PC-3 (cell line): ENCODE results near the gene CLDN15. TPM values are rescaled to one million over a fixed set of nuclear protein-coding genes. Genes with fewer than 3 reads are reported as not detected.
A peak's percentile ranks its signal among the peaks of the same experiment; 100 is the strongest.

ENCODE experiments used
- ATAC-seq: fragments of 200-7000 bp; cut with Tn5 transposase; 2 replicates; pipeline ENCODE4 v1.9.1; 2020; ENCODE audit warnings: mild to moderate bottlenecking, moderate library complexity
- BruUV-seq: library from RNA; stranded (reverse); fragments of 400-500 nt; replicated peaks from 2 replicates; lab custom pipeline; 2021; lab: Mats Ljungman, UMichigan
- CTCF ChIA-PET: fragments of 300-600 bp; sonication (Branson Sonifier 250); formaldehyde crosslinking; loops from one replicate; lab custom pipeline; 2022; ENCODE audit warnings: antibody characterized with exemption; lab: Charles Lee
- POLR2A ChIA-PET: fragments of 300-600 bp; sonication (Branson Sonifier 250); formaldehyde crosslinking; loops from one replicate; lab custom pipeline; 2022; ENCODE audit warnings: antibody characterized with exemption; ENCODE audit not compliant: unreplicated experiment; lab: Charles Lee
- DNase-seq: peaks from one replicate; pipeline ENCODE4 v3.0.0-alpha.2; 2015
- H2AFZ ChIP-seq: fragments of 300-600 bp; sonication (generic); 2 replicates; pipeline ENCODE4 v1.6.0; 2016; ENCODE audit warnings: antibody characterized with exemption, low read length
- H3F3A ChIP-seq: fragments of 300-600 bp; sonication (generic); one replicate; pipeline ENCODE4 v1.6.0; 2017; ENCODE audit warnings: antibody characterized with exemption, low read length, control low read depth, mild to moderate bottlenecking; ENCODE audit not compliant: unreplicated experiment
- H3K27ac ChIP-seq: fragments of 300-600 bp; sonication (generic); 2 replicates; pipeline ENCODE4 v1.5.1; 2016; ENCODE audit warnings: mild to moderate bottlenecking, low read length
- H3K27me3 ChIP-seq: fragments of 300-600 bp; sonication (generic); 2 replicates; pipeline ENCODE4 v1.6.1; 2016; ENCODE audit warnings: low read length, mixed read lengths
- H3K36me3 ChIP-seq: fragments of 300-600 bp; sonication (generic); 2 replicates; pipeline ENCODE4 v1.6.1; 2016; ENCODE audit warnings: low read depth, mixed run types, low read length, mixed read lengths
- H3K4me1 ChIP-seq: fragments of 300-600 bp; sonication (generic); 2 replicates; pipeline ENCODE4 v1.5.1; 2016; ENCODE audit warnings: low read length; ENCODE audit not compliant: insufficient read depth
- H3K4me2 ChIP-seq: fragments of 300-600 bp; sonication (generic); 2 replicates; pipeline ENCODE4 v1.6.0; 2016; ENCODE audit warnings: low read length
- H3K4me3 ChIP-seq: fragments of 300-600 bp; sonication (generic); 2 replicates; pipeline ENCODE4 v1.5.1; 2016; ENCODE audit warnings: mild to moderate bottlenecking, low read length, mixed read lengths
- H3K79me2 ChIP-seq: fragments of 300-600 bp; sonication (generic); 2 replicates; pipeline ENCODE4 v1.6.1; 2017; ENCODE audit warnings: low read length, mixed read lengths
- H3K9ac ChIP-seq: fragments of 300-600 bp; sonication (generic); 2 replicates; pipeline ENCODE4 v1.6.0; 2016; ENCODE audit warnings: mild to moderate bottlenecking, low read length
- H3K9me2 ChIP-seq: fragments of 300-600 bp; sonication (generic); replicated peaks from 2 replicates; pipeline ENCODE4 v1.6.1; 2016; ENCODE audit warnings: mixed run types, low read length, mixed read lengths
- H3K9me3 ChIP-seq: fragments of 300-600 bp; sonication (generic); 2 replicates; pipeline ENCODE4 v1.6.1; 2016; ENCODE audit warnings: low read length, mixed read lengths
- H4K20me1 ChIP-seq: fragments of 300-600 bp; sonication (generic); 2 replicates; pipeline ENCODE4 v1.6.1; 2016; ENCODE audit warnings: low read length, mixed read lengths
- CTCF ChIP-seq: fragments of 300-600 bp; sonication (generic); conservative IDR thresholded peaks from 2 replicates; pipeline ENCODE4 v1.5.1; 2017; ENCODE audit warnings: antibody characterized with exemption, low read depth, mild to moderate bottlenecking, low read length
- EZH2 ChIP-seq: fragments of 300-600 bp; sonication (generic); IDR thresholded peaks from one replicate; pipeline ENCODE4 v1.6.1; 2017; ENCODE audit warnings: antibody characterized with exemption, mild to moderate bottlenecking, low read length; ENCODE audit not compliant: unreplicated experiment
- EZH2phosphoT487 ChIP-seq: fragments of 300-600 bp; sonication (generic); IDR thresholded peaks from 2 replicates; pipeline ENCODE4 v1.6.1; 2018; ENCODE audit warnings: mild to moderate bottlenecking, antibody characterized with exemption, low read length, borderline replicate concordance
- intact Hi-C: fragments of 100-400 bp; cut with micrococcal nuclease; formaldehyde crosslinking; loops from 2 replicates; pipeline ENCODE4 v1.9.0; 2023
- total RNA-seq: library from RNA; depleted of rRNA; stranded (reverse); fragments of >200 nt; gene quantifications from 2 replicates; pipeline ENCODE4 v1.2.3, GENCODE V29; 2014

The CLDN15 gene
- total RNA-seq, 1 experiment from 2014 or later, result 6.7 TPM

DNA sequence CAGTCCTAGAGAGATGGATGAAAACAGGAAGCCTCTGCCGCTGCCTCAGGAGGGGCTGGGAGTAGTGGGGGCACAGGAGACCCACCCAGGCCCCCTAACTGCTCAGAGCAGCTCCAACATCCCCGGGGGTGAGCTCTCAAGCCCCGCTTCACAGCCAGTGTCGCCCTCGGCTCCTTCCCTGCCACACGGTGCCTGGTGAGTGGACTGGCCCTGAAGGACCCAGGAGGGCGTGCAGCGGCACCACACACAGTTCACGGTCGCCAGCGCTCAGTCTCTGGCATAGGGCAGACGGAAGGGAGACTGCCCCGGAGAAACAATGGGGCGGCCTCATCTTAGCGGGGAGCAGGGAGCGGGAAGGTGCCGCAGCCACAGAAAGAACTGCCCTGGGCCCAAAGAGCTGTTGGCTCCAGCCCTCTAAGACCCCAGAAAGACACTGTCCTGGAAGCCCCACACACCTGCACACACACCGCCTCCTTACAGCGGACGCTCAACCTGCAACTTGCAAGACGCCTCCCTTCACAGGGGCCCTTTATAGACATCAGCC is 1.2 kb downstream of the CLDN15 start:
- Histone ChIP-seq H3K4me3 (no peak overlapping the region), H2AFZ (no peak overlapping the region), H3K27me3 (no peaks in the 10 kb centered on the region), H3K27ac (no peak overlapping the region), H3K9me2 (no peaks in the 10 kb centered on the region), H3K9me3 (no peaks in the 10 kb centered on the region), H3F3A (no peaks in the 10 kb centered on the region), H3K4me2 (no peak overlapping the region), H3K36me3 (no peaks in the 10 kb centered on the region), H4K20me1 (no peaks in the 10 kb centered on the region), H3K9ac (no peak overlapping the region), H3K4me1 (peaks cover 8% of the 10 kb centered on the region; the same call in 1 of the 2 replicates), H3K79me2 (no peaks in the 10 kb centered on the region)
- no peak for DNase-seq
- intact Hi-C loops, result no loop called here
- CTCF ChIA-PET, result interaction anchor here (0.6 kb wide), 1 partner anchor 71 kb away, joined by 3 read pairs; no protein-coding TSS in a partner anchor
- BruUV-seq, result no TSS peak
- POLR2A ChIA-PET, result no interaction called here
- no peak for TF ChIP-seq EZH2phosphoT487
- TF ChIP-seq CTCF, result no peak
- no peak for TF ChIP-seq EZH2
- ATAC-seq, result no peak

DNA sequence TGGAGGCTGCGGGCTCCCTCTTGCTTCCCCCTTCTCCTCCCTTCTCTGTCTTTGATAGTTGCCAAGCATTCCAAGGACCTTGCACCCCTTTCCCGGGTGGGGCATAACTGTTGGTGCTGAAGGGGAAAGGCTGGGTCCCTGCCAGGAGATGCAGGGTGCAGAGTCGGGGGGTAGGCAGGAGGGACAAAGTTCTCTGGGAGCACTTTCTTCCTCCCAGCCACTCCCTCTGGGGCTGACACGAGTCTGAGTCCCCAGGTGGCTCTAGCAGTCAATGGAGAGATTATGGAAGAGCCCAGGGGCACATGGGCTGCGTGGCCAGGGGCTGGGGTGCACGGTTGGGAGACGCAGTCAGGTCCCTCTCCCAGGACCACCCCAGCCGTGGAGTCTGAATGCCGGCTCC is 2.1 kb downstream of the CLDN15 start:
- Histone ChIP-seq H4K20me1 (no peaks in the 10 kb centered on the region), H3K36me3 (no peaks in the 10 kb centered on the region), H3K27ac (no peak overlapping the region), H2AFZ (no peak overlapping the region), H3K4me2 (no peak overlapping the region), H3K4me3 (no peak overlapping the region), H3K27me3 (no peaks in the 10 kb centered on the region), H3K9me2 (no peaks in the 10 kb centered on the region), H3K9me3 (no peaks in the 10 kb centered on the region), H3K79me2 (no peaks in the 10 kb centered on the region), H3F3A (no peaks in the 10 kb centered on the region), H3K4me1 (peaks cover 8% of the 10 kb centered on the region; the same call in 1 of the 2 replicates), H3K9ac (no peak overlapping the region)
- ATAC-seq, result no peak
- intact Hi-C loops, result no loop called here
- DNase-seq, result no peak
- POLR2A ChIA-PET, result no interaction called here
- CTCF ChIA-PET, result no interaction called here
- no TSS peak for BruUV-seq
- TF ChIP-seq CTCF, result no peak
- no peak for TF ChIP-seq EZH2phosphoT487
- no peak for TF ChIP-seq EZH2

- H3K36me3 ChIP-seq, result no peaks in the 10 kb centered on the region
These were observed 2.6 kb downstream of the CLDN15 start for GRCh38 chr7:101235050-101235449.

More at GRCh38 chr7:101235050-101235449, 2.6 kb downstream of the CLDN15 start:
- Histone ChIP-seq H2AFZ (no peak overlapping the region), H3K27ac (no peak overlapping the region), H3K9me3 (no peaks in the 10 kb centered on the region), H3K9me2 (no peaks in the 10 kb centered on the region), H3K27me3 (no peaks in the 10 kb centered on the region), H3K4me2 (no peak overlapping the region), H3K4me1 (peaks cover 8% of the 10 kb centered on the region; the same call in 1 of the 2 replicates), H3K79me2 (no peaks in the 10 kb centered on the region), H3K9ac (no peak overlapping the region), H4K20me1 (no peaks in the 10 kb centered on the region), H3K4me3 (no peak overlapping the region), H3F3A (no peaks in the 10 kb centered on the region)
- ChIA-PET CTCF (interaction anchor here (0.6 kb wide), 1 partner anchor 16 kb away, joined by 3 read pairs; no protein-coding TSS in a partner anchor), POLR2A (no interaction called here)
- TF ChIP-seq CTCF, result peak; percentile 39; the same call in 1 of the 2 replicates
- no peak for TF ChIP-seq EZH2
- no TSS peak for BruUV-seq
- intact Hi-C loops, result no loop called here
- ATAC-seq (no peak), DNase-seq (no peak)
